NT2/D1 (cell line): ENCODE data around the gene CCDC85C.

Source experiments
- SUZ12 ChIP-seq: IDR thresholded peaks from 2 replicates; pipeline ENCODE4 v1.6.1; 2011; ENCODE audit not compliant: insufficient read length, insufficient read depth; ENCODE audit errors: extremely low read depth
- YY1 ChIP-seq: IDR thresholded peaks from 2 replicates; pipeline ENCODE4 v1.6.1; 2011; ENCODE audit not compliant: insufficient read length, insufficient read depth
- ZNF274 ChIP-seq: IDR thresholded peaks from 2 replicates; pipeline ENCODE4 v1.6.1; 2011; ENCODE audit warnings: mild to moderate bottlenecking, low read depth, low read length

GRCh38 chr14:99548255-99548654 lies 55.8 kb downstream of the CCDC85C start:
- TF ChIP-seq YY1 (no peak), ZNF274 (no peak), SUZ12 (no peak)
